Smooth muscle cell (in vitro differentiated cells): ENCODE measurements around the gene RXRA. TPM values are rescaled to one million over a fixed set of nuclear protein-coding genes. Genes with fewer than 3 reads are reported as not detected.

Experiments used
- DNase-seq: peaks from one replicate; lab custom pipeline; 2025; ENCODE audit not compliant: unreplicated experiment; lab: John Stamatoyannopoulos, UW
- H2AFZ ChIP-seq: fragments of 200-600 bp; sonication (generic); 2 replicates; pipeline ENCODE4 v1.6.0; 2016; ENCODE audit warnings: antibody characterized with exemption, low read depth, mild to moderate bottlenecking
- H3F3A ChIP-seq: fragments of 200-600 bp; sonication (generic); 2 replicates; pipeline ENCODE4 v1.6.0; 2017; ENCODE audit warnings: antibody characterized with exemption, low read depth
- H3K27ac ChIP-seq: fragments of 200-600 bp; sonication (generic); 2 replicates; pipeline ENCODE4 v1.5.1; 2016; ENCODE audit warnings: low read depth, mild to moderate bottlenecking
- H3K27me3 ChIP-seq: fragments of 200-600 bp; sonication (generic); 2 replicates; pipeline ENCODE4 v1.6.1; 2016; ENCODE audit warnings: low read depth, mild to moderate bottlenecking
- H3K36me3 ChIP-seq: fragments of 200-600 bp; sonication (generic); 2 replicates; pipeline ENCODE4 v1.5.1; 2016; ENCODE audit warnings: low read depth
- H3K4me1 ChIP-seq: fragments of 200-600 bp; sonication (generic); 2 replicates; pipeline ENCODE4 v1.5.1; 2016; ENCODE audit warnings: low read depth
- H3K4me2 ChIP-seq: fragments of 200-600 bp; sonication (generic); 2 replicates; pipeline ENCODE4 v1.6.0; 2016; ENCODE audit warnings: mild to moderate bottlenecking
- H3K4me3 ChIP-seq: fragments of 200-600 bp; sonication (generic); 2 replicates; pipeline ENCODE4 v1.5.1; 2016; ENCODE audit warnings: mild to moderate bottlenecking
- H3K79me2 ChIP-seq: fragments of 200-600 bp; sonication (generic); 2 replicates; pipeline ENCODE4 v1.6.0; 2016; ENCODE audit warnings: low read depth, mild to moderate bottlenecking
- H3K9ac ChIP-seq: fragments of 200-600 bp; sonication (generic); 2 replicates; pipeline ENCODE4 v1.6.0; 2016; ENCODE audit warnings: low read depth
- H3K9me3 ChIP-seq: fragments of 200-600 bp; sonication (generic); replicated peaks from 2 replicates; pipeline ENCODE4 v1.5.1; 2016; ENCODE audit warnings: low read depth
- H4K20me1 ChIP-seq: fragments of 200-600 bp; sonication (generic); 2 replicates; pipeline ENCODE4 v1.6.0; 2016; ENCODE audit warnings: low read depth
- WGBS: methylation state at CpG from one replicate; pipeline ENCODE4 v1.1.7; 2016; ENCODE audit warnings: low lambda C conversion rate; 5-methylcytosine and 5-hydroxymethylcytosine counted together
- polyA plus RNA-seq: library from polyadenylated mRNA; unstranded; fragments of >200 nt; fragmentation: Nextera tagmentation; extraction: Ambion mirVana; gene quantifications from 2 replicates; pipeline ENCODE4 v1.2.1, GENCODE V29; 2016
- total RNA-seq: library from RNA; depleted of rRNA; stranded (reverse); fragments of >200 nt; gene quantifications from 2 replicates; pipeline ENCODE4 v1.2.3, GENCODE V29; 2014
- TF ChIP-seq, protein P1 (sequence below): fragments of 200-600 bp; sonication (generic); IDR thresholded peaks from 2 replicates; pipeline ENCODE4 v1.5.1; 2017; ENCODE audit warnings: borderline replicate concordance, mild to moderate bottlenecking, antibody characterized with exemption; ENCODE audit not compliant: insufficient read depth, poor library complexity, severe bottlenecking

RXRA gene
- total and polyA plus RNA-seq, 2 experiments from 2014 or later, result 8.9 to 23.1 TPM

DNA sequence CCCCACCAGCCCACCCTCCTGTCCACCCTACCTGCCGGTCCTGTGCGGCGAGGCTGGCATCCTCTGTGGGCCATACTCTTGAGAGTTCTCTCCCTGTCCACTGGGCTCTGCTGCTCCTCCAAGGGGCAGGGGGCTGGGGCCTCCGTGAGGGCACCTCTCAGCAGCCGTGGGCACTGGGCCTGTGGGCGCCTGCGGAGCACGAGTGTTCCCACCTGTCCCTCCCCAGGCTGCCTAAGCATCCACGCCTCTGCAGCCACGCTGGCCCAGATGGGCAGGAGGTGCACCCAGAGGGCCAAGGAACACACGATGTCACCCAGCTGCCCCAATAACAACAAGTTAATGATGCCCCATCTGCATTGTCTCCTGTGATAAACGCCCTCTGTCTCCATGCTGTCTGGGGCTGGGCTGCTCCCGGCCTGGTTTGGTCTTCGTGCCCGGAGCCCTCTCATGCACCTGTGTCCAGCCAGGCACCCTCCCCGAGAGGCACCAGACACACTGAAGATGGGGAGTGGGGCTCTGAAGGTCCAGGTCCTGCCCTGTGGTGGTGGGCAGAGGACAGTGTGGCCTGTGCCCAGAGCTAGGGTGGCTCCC lies 114.5 kb downstream of the RXRA start:
- peaks cover under 1% of the 10 kb centered on the region for H3F3A ChIP-seq
- WGBS, result 86% methylated on average over 12 of the region's 16 CpGs
- no peaks in the 10 kb centered on the region for H3K9me3 ChIP-seq
- TF ChIP-seq, protein P1, sequence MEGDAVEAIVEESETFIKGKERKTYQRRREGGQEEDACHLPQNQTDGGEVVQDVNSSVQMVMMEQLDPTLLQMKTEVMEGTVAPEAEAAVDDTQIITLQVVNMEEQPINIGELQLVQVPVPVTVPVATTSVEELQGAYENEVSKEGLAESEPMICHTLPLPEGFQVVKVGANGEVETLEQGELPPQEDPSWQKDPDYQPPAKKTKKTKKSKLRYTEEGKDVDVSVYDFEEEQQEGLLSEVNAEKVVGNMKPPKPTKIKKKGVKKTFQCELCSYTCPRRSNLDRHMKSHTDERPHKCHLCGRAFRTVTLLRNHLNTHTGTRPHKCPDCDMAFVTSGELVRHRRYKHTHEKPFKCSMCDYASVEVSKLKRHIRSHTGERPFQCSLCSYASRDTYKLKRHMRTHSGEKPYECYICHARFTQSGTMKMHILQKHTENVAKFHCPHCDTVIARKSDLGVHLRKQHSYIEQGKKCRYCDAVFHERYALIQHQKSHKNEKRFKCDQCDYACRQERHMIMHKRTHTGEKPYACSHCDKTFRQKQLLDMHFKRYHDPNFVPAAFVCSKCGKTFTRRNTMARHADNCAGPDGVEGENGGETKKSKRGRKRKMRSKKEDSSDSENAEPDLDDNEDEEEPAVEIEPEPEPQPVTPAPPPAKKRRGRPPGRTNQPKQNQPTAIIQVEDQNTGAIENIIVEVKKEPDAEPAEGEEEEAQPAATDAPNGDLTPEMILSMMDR, result no peak
- no peak overlapping the region for H3K4me2 ChIP-seq
- no peak overlapping the region for H3K4me3 ChIP-seq
- no peak for DNase-seq
- no peaks in the 10 kb centered on the region for H3K79me2 ChIP-seq
- no peaks in the 10 kb centered on the region for H3K36me3 ChIP-seq
- no peak overlapping the region for H2AFZ ChIP-seq
- H3K27ac ChIP-seq, result no peak overlapping the region
- no peak overlapping the region for H3K9ac ChIP-seq
- H3K4me1 ChIP-seq, result peaks cover 5% of the 10 kb centered on the region
- no peaks in the 10 kb centered on the region for H3K27me3 ChIP-seq
- no peaks in the 10 kb centered on the region for H4K20me1 ChIP-seq

DNA sequence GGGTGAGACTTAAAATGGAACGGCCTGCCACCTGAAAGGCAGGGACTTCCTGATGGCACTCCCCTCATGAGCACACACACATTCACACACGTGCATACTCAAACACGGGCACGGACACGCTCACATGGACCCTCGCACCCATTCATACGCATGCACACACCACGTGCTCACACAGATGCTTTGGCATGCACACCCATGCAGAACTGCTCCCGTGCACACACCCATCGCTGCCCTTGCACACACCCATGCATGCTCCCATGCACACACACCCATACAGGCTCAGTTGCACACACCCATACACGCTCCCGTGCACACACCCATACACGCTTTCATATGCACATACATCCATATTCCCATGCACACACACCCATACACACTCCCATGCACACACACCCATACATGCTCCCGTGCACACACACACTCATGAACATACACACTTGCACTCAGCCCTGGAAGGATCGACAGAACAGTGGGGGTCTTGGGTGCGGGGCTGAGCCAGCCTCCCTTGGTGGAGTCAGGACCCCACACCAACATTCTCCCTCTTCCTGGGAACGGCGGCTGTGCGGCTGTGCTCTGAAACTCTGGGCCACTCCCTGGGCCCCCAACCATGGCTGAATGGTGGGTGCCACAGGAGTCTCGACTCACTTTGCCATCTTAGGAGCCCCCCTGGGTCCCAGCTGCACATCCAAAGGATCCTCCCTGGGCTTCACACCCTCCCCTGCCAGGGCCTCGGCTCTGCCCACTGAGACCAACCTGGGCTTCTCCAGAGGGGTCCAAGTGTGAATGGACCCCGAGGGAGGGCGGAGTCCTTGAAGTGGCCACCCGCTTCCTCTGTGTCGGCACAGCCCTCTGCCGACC lies 115.2 kb downstream of the RXRA start:
- Histone ChIP-seq H3F3A (no peaks in the 10 kb centered on the region), H2AFZ (no peak overlapping the region), H3K9ac (no peak overlapping the region), H3K27me3 (no peaks in the 10 kb centered on the region), H3K4me2 (no peak overlapping the region), H3K4me1 (peaks cover 5% of the 10 kb centered on the region), H3K27ac (no peak overlapping the region), H4K20me1 (no peaks in the 10 kb centered on the region), H3K9me3 (no peaks in the 10 kb centered on the region), H3K36me3 (no peaks in the 10 kb centered on the region), H3K4me3 (no peak overlapping the region), H3K79me2 (no peaks in the 10 kb centered on the region)
- 94% methylated on average over 19 of the region's 26 CpGs for WGBS
- TF ChIP-seq, protein P1, result no peak
- DNase-seq, result no peak

DNA sequence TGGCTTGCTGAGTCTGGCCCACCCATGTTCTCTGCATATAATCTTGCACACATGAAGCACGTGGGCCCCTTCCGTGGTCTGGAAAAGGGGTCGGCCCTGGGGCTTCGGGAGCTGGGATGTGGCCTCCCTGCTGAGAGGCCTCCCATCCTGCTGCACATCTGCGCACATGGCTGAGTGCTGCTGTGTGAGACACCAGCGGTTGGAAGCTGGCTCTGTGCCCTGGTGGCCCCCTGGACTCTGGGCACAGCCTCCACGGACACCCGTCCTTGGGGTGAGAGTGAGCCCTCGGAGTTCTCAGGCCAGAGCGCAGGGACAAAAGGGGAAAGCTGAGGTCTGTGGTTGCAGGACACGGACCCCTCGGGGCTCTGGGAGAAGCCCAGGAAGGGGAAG lies 115.8 kb downstream of the RXRA start:
- no peaks in the 10 kb centered on the region for H3K79me2 ChIP-seq
- no peaks in the 10 kb centered on the region for H3K9me3 ChIP-seq
- H3K27me3 ChIP-seq, result no peaks in the 10 kb centered on the region
- H3K4me1 ChIP-seq, result peaks cover 5% of the 10 kb centered on the region
- H3K36me3 ChIP-seq, result no peaks in the 10 kb centered on the region
- H3K4me2 ChIP-seq, result peak overlapping the region; percentile 22
- DNase-seq, result no peak
- 72% methylated on average over 12 of the region's 12 CpGs for WGBS
- H3K9ac ChIP-seq, result no peak overlapping the region
- no peaks in the 10 kb centered on the region for H3F3A ChIP-seq
- no peak overlapping the region for H3K27ac ChIP-seq
- TF ChIP-seq, protein P1, result no peak
- no peak overlapping the region for H3K4me3 ChIP-seq
- no peaks in the 10 kb centered on the region for H4K20me1 ChIP-seq
- no peak overlapping the region for H2AFZ ChIP-seq
